ENCODE results near the gene KIF5A.

Gene KIF5A

DNA sequence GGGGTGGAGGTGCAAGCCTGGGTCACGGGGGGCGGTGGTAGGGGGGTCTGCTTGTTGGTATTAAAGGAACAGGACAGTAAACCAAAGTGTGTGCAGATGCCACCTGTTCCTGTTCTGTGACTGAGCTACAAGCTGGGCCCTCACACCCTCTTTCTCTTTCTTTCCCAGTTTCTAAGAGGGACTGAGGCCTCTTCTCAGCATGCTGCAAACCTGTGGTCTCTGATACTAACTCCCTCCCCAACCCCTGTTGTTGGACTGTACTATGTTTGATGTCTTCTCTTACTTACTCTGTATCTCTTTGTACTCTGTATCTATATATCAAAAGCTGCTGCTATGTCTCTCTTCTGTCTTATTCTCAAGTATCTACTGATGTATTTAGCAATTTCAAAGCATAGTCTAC is 34.2 kb downstream of the KIF5A start:
- H3K4me2 ChIP-seq (ENCODE audit: low read length): no peak overlapping the region
- H3K4me1 ChIP-seq (ENCODE audit: control insufficient read depth, low read length): peaks cover 5% of the 10 kb centered on the region
- H3K9me2 ChIP-seq (replicated peaks; ENCODE audit: control insufficient read depth, low read length): no peaks in the 10 kb centered on the region
- H3K79me2 ChIP-seq (ENCODE audit: control insufficient read depth, low read length): no peaks in the 10 kb centered on the region
- no peak for TF ChIP-seq EZH2phosphoT487 (IDR thresholded peaks at IDR 0.05; ENCODE audit: borderline replicate concordance, low read length)
- no peaks in the 10 kb centered on the region for H3K36me3 ChIP-seq (ENCODE audit: control insufficient read depth, low read length)
- H3K27me3 ChIP-seq (ENCODE audit: control insufficient read depth, low read length): peaks cover 57% of the 10 kb centered on the region
- H3K27ac ChIP-seq (ENCODE audit: low read depth, low read length): no peak overlapping the region
- no peak overlapping the region for H3K4me3 ChIP-seq (ENCODE audit: low read length)
- no peaks in the 10 kb centered on the region for H3F3A ChIP-seq (ENCODE audit: control insufficient read depth, insufficient read depth)
- no peaks in the 10 kb centered on the region; the same call in 1 of the 2 replicates for H4K20me1 ChIP-seq (ENCODE audit: control insufficient read depth, insufficient read depth, low read depth, low read length)
- no peaks in the 10 kb centered on the region for H3K9me3 ChIP-seq (ENCODE audit: control insufficient read depth, insufficient read depth, low read length)

DNA sequence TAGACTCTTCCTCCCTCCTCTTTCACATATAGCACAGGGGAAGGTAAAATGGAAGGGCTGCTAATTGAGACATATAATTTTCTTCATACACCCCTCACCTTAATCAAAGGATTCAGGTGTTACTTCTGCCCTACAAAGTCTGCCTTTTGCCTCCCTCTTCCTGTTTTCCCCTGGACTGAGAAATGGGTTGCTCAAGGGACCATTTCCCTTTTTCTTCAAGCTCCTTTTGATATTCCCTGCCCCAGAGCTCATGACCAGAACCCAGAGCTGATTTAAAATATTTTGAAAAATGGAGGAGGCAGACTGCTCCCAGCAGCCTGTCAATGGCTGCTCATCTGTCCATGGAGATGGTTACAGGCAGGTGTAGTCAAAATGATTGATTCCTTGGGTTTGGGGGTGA is 34.8 kb downstream of the KIF5A start:
- TF ChIP-seq, protein P1, sequence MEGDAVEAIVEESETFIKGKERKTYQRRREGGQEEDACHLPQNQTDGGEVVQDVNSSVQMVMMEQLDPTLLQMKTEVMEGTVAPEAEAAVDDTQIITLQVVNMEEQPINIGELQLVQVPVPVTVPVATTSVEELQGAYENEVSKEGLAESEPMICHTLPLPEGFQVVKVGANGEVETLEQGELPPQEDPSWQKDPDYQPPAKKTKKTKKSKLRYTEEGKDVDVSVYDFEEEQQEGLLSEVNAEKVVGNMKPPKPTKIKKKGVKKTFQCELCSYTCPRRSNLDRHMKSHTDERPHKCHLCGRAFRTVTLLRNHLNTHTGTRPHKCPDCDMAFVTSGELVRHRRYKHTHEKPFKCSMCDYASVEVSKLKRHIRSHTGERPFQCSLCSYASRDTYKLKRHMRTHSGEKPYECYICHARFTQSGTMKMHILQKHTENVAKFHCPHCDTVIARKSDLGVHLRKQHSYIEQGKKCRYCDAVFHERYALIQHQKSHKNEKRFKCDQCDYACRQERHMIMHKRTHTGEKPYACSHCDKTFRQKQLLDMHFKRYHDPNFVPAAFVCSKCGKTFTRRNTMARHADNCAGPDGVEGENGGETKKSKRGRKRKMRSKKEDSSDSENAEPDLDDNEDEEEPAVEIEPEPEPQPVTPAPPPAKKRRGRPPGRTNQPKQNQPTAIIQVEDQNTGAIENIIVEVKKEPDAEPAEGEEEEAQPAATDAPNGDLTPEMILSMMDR (IDR thresholded peaks at IDR 0.05; ENCODE audit: low read depth, low read length, poor library complexity, severe bottlenecking): no peak
- TF ChIP-seq EZH2phosphoT487 (IDR thresholded peaks at IDR 0.05; ENCODE audit: borderline replicate concordance, low read length): no peak
- Histone ChIP-seq H3K36me3 (ENCODE audit: control insufficient read depth, low read length) (no peaks in the 10 kb centered on the region), H3K27me3 (ENCODE audit: control insufficient read depth, low read length) (peaks cover 57% of the 10 kb centered on the region), H3K79me2 (ENCODE audit: control insufficient read depth, low read length) (no peaks in the 10 kb centered on the region), H3F3A (ENCODE audit: control insufficient read depth, insufficient read depth) (no peaks in the 10 kb centered on the region), H3K9me3 (ENCODE audit: control insufficient read depth, insufficient read depth, low read length) (no peaks in the 10 kb centered on the region), H3K9me2 (replicated peaks; ENCODE audit: control insufficient read depth, low read length) (no peaks in the 10 kb centered on the region), H3K27ac (ENCODE audit: low read depth, low read length) (no peak overlapping the region), H3K4me2 (ENCODE audit: low read length) (no peak overlapping the region), H3K4me3 (ENCODE audit: low read length) (no peak overlapping the region), H3K4me1 (ENCODE audit: control insufficient read depth, low read length) (peaks cover 5% of the 10 kb centered on the region), H4K20me1 (ENCODE audit: control insufficient read depth, insufficient read depth, low read depth, low read length) (no peaks in the 10 kb centered on the region; the same call in 1 of the 2 replicates)

GRCh38 chr12:57585156-57585555 is 35.3 kb downstream of the KIF5A start:
- Histone ChIP-seq H4K20me1 (ENCODE audit: control insufficient read depth, insufficient read depth, low read depth, low read length) (no peaks in the 10 kb centered on the region; the same call in 1 of the 2 replicates), H3K9me2 (replicated peaks; ENCODE audit: control insufficient read depth, low read length) (no peaks in the 10 kb centered on the region), H3K27ac (ENCODE audit: low read depth, low read length) (no peak overlapping the region), H3K79me2 (ENCODE audit: control insufficient read depth, low read length) (no peaks in the 10 kb centered on the region), H3K36me3 (ENCODE audit: control insufficient read depth, low read length) (no peaks in the 10 kb centered on the region), H3K4me3 (ENCODE audit: low read length) (no peak overlapping the region), H3F3A (ENCODE audit: control insufficient read depth, insufficient read depth) (no peaks in the 10 kb centered on the region), H3K4me1 (ENCODE audit: control insufficient read depth, low read length) (peaks cover 5% of the 10 kb centered on the region), H3K4me2 (ENCODE audit: low read length) (no peak overlapping the region), H3K9me3 (ENCODE audit: control insufficient read depth, insufficient read depth, low read length) (no peaks in the 10 kb centered on the region), H3K27me3 (ENCODE audit: control insufficient read depth, low read length) (peaks cover 56% of the 10 kb centered on the region)
- TF ChIP-seq EZH2phosphoT487 (IDR thresholded peaks at IDR 0.05; ENCODE audit: borderline replicate concordance, low read length): no peak
- TF ChIP-seq, protein P1 (IDR thresholded peaks at IDR 0.05; ENCODE audit: low read depth, low read length, poor library complexity, severe bottlenecking): no peak

DNA sequence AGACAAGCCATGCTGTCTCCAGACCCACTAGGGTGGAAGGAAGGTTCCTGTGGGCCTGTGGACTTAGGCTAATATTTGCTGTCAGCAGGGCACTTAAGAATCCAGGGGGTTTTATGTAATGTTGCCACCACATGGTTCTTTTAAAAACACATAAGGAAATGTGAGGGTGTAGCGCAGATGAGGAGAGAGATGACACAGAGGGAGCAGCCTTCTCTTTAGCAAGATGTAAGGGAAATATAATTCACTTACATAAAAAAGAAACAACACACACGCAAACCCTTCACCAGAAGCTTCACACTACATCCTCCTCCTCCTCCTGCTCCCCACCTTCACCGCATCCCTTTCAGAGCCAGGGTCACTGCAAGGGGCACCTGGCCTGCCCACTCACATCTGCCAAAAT is 36.3 kb downstream of the KIF5A start:
- Histone ChIP-seq H3K4me2 (ENCODE audit: low read length) (no peak overlapping the region), H3K9me3 (ENCODE audit: control insufficient read depth, insufficient read depth, low read length) (no peaks in the 10 kb centered on the region), H3K79me2 (ENCODE audit: control insufficient read depth, low read length) (peaks cover under 1% of the 10 kb centered on the region), H3K4me3 (ENCODE audit: low read length) (no peak overlapping the region), H3K9me2 (replicated peaks; ENCODE audit: control insufficient read depth, low read length) (no peaks in the 10 kb centered on the region), H3K27ac (ENCODE audit: low read depth, low read length) (no peak overlapping the region), H3K4me1 (ENCODE audit: control insufficient read depth, low read length) (peaks cover 12% of the 10 kb centered on the region), H3K27me3 (ENCODE audit: control insufficient read depth, low read length) (peaks cover 55% of the 10 kb centered on the region), H3K36me3 (ENCODE audit: control insufficient read depth, low read length) (no peaks in the 10 kb centered on the region), H4K20me1 (ENCODE audit: control insufficient read depth, insufficient read depth, low read depth, low read length) (no peaks in the 10 kb centered on the region; the same call in 1 of the 2 replicates), H3F3A (ENCODE audit: control insufficient read depth, insufficient read depth) (no peaks in the 10 kb centered on the region)
- TF ChIP-seq, protein P1 (IDR thresholded peaks at IDR 0.05; ENCODE audit: low read depth, low read length, poor library complexity, severe bottlenecking): no peak
- no peak for TF ChIP-seq EZH2phosphoT487 (IDR thresholded peaks at IDR 0.05; ENCODE audit: borderline replicate concordance, low read length)
